Measurements from ENCODE around the gene NUDCD2.

NUDCD2 gene

DNA sequence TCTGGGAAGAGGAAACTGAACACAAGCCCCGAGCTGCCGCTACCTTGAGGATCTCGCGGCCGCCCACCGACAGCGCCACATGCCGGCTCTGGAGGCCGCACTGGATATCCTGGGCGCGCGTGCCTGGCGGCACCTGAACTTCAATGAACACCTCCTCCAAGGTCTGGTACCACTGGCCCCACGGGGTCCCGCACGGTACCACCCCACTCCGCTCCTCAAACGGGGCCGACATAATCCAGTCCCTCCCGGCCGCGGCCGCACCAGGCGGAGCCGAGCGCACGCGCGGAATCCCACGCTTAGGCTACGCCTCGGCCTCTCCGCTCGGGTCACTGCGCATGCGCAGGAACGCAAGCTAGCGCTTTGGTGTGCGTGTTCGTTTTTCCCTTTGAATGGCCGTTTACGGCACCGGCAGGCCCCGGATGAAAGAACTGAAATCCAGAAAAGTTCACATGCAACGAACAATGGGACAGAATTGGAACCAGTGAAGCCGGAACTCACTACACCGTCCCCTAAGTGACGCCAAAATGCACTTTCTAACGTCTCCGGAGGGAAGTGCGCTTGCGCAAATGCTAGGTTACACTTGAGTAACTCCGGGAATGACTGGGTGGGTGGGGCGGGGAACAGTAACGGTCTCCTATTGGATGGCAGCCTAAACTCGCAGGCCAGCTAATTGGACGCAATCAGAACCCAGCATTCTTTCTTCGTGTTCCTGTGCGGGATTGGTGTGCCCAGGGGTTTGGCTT lies at the start of gene NUDCD2:
Gene NUDCD2 (minus strand): TSS at position 284 of the 743 bp plus-strand sequence. CDS start 52 bp downstream, at position 232.
- Histone ChIP-seq H3K4me1 (ENCODE audit: control insufficient read depth, insufficient read depth, low read length) (peaks cover 4% of the 10 kb centered on the region), H3K9ac (ENCODE audit: low read length) (peak within 1 kb of the TSS; percentile 84), H3K9me3 (ENCODE audit: control insufficient read depth, low read length) (no peaks in the 10 kb centered on the region), H3K36me3 (ENCODE audit: control insufficient read depth, insufficient read depth, low read length) (no peaks in the 10 kb centered on the region), H3K27me3 (ENCODE audit: control insufficient read depth, insufficient read depth, low read length) (no peaks in the 10 kb centered on the region), H3K4me3 (ENCODE audit: low read length) (peak within 1 kb of the TSS; percentile 65)

GRCh38 chr5:163509291-163509951 lies 49.5 kb upstream of the NUDCD2 start:
- Histone ChIP-seq H3K27me3 (ENCODE audit: control insufficient read depth, insufficient read depth, low read length) (no peaks in the 10 kb centered on the region), H3K4me1 (ENCODE audit: control insufficient read depth, insufficient read depth, low read length) (peaks cover 4% of the 10 kb centered on the region), H3K36me3 (ENCODE audit: control insufficient read depth, insufficient read depth, low read length) (peaks cover 7% of the 10 kb centered on the region), H3K4me3 (ENCODE audit: low read length) (peak overlapping the region; percentile 17), H3K9me3 (ENCODE audit: control insufficient read depth, low read length) (no peaks in the 10 kb centered on the region), H3K9ac (ENCODE audit: low read length) (peak overlapping the region; percentile 52)

GRCh38 chr5:163508753-163509152 lies 48.9 kb upstream of the NUDCD2 start:
- Histone ChIP-seq H3K9me3 (ENCODE audit: control insufficient read depth, low read length) (no peaks in the 10 kb centered on the region), H3K4me1 (ENCODE audit: control insufficient read depth, insufficient read depth, low read length) (peaks cover 4% of the 10 kb centered on the region), H3K36me3 (ENCODE audit: control insufficient read depth, insufficient read depth, low read length) (peaks cover 7% of the 10 kb centered on the region), H3K27me3 (ENCODE audit: control insufficient read depth, insufficient read depth, low read length) (no peaks in the 10 kb centered on the region), H3K4me3 (ENCODE audit: low read length) (peak overlapping the region; percentile 17), H3K9ac (ENCODE audit: low read length) (peak overlapping the region; percentile 52)

- peak overlapping the region; percentile 91 for H3K9ac ChIP-seq (ENCODE audit: low read length)
- no peaks in the 10 kb centered on the region for H3K9me3 ChIP-seq (ENCODE audit: control insufficient read depth, low read length)
- H3K36me3 ChIP-seq (ENCODE audit: control insufficient read depth, insufficient read depth, low read length), result no peaks in the 10 kb centered on the region
- H3K27me3 ChIP-seq (ENCODE audit: control insufficient read depth, insufficient read depth, low read length), result no peaks in the 10 kb centered on the region
- peaks cover 4% of the 10 kb centered on the region for H3K4me1 ChIP-seq (ENCODE audit: control insufficient read depth, insufficient read depth, low read length)
- peak overlapping the region; percentile 71 for H3K4me3 ChIP-seq (ENCODE audit: low read length)
Observed at GRCh38 chr5:163506726-163507125, 46.8 kb upstream of the NUDCD2 start.

DNA sequence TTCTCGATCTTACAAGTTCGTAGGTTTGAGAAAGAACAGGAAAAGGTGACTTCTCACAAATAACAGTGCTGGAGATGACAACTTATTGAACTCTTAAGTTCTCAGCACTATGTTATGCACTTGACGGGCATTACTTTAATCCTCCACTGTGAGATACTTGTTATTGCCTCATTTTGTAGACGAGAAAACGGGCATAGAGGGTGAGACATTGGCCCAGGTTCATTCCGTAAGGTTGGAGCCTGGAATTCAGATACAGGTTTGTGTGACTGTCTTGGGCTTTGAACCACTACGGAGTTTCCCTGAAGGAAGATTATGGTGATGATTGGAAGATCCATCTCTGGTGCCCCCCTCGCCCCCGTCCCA lies 46.2 kb upstream of the NUDCD2 start:
- no peaks in the 10 kb centered on the region for H3K36me3 ChIP-seq (ENCODE audit: control insufficient read depth, insufficient read depth, low read length)
- peak overlapping the region; percentile 71 for H3K4me3 ChIP-seq (ENCODE audit: low read length)
- peak overlapping the region; percentile 91 for H3K9ac ChIP-seq (ENCODE audit: low read length)
- peaks cover 4% of the 10 kb centered on the region for H3K4me1 ChIP-seq (ENCODE audit: control insufficient read depth, insufficient read depth, low read length)
- no peaks in the 10 kb centered on the region for H3K9me3 ChIP-seq (ENCODE audit: control insufficient read depth, low read length)
- H3K27me3 ChIP-seq (ENCODE audit: control insufficient read depth, insufficient read depth, low read length), result no peaks in the 10 kb centered on the region

GRCh38 chr5:163505368-163506094 lies 45.6 kb upstream of the NUDCD2 start, which contains the start of gene MAT2B:
Gene MAT2B, plus strand, starts transcription at chr5:163505619. Its CDS starts 68 bp downstream, at chr5:163505687.
- H3K9me3 ChIP-seq (ENCODE audit: control insufficient read depth, low read length), result no peaks in the 10 kb centered on the region
- H3K4me1 ChIP-seq (ENCODE audit: control insufficient read depth, insufficient read depth, low read length), result peaks cover 4% of the 10 kb centered on the region
- no peaks in the 10 kb centered on the region for H3K36me3 ChIP-seq (ENCODE audit: control insufficient read depth, insufficient read depth, low read length)
- peak within 1 kb of the TSS; percentile 71 for H3K4me3 ChIP-seq (ENCODE audit: low read length)
- no peaks in the 10 kb centered on the region for H3K27me3 ChIP-seq (ENCODE audit: control insufficient read depth, insufficient read depth, low read length)
- H3K9ac ChIP-seq (ENCODE audit: low read length), result peak within 1 kb of the TSS; percentile 91

DNA sequence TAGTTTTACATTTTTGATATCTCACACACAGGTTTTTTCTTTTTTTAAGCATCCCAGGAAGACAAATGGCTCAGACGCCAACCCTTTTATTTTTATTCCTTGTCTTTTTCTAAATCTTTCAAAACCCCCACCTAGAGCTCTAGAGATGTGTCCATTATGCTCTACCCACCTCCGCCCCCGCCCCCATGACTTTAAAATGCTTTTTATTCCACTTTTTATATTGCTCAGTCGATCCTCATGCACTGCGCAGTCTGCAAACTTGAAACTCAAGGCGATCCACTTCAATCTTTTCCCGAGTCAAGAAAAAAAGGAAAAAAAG lies 45.1 kb upstream of the NUDCD2 start:
- H3K27me3 ChIP-seq (ENCODE audit: control insufficient read depth, insufficient read depth, low read length), result no peaks in the 10 kb centered on the region
- peaks cover 4% of the 10 kb centered on the region for H3K4me1 ChIP-seq (ENCODE audit: control insufficient read depth, insufficient read depth, low read length)
- no peaks in the 10 kb centered on the region for H3K9me3 ChIP-seq (ENCODE audit: control insufficient read depth, low read length)
- H3K36me3 ChIP-seq (ENCODE audit: control insufficient read depth, insufficient read depth, low read length), result no peaks in the 10 kb centered on the region
- peak overlapping the region; percentile 71 for H3K4me3 ChIP-seq (ENCODE audit: low read length)
- H3K9ac ChIP-seq (ENCODE audit: low read length), result peak overlapping the region; percentile 91

DNA sequence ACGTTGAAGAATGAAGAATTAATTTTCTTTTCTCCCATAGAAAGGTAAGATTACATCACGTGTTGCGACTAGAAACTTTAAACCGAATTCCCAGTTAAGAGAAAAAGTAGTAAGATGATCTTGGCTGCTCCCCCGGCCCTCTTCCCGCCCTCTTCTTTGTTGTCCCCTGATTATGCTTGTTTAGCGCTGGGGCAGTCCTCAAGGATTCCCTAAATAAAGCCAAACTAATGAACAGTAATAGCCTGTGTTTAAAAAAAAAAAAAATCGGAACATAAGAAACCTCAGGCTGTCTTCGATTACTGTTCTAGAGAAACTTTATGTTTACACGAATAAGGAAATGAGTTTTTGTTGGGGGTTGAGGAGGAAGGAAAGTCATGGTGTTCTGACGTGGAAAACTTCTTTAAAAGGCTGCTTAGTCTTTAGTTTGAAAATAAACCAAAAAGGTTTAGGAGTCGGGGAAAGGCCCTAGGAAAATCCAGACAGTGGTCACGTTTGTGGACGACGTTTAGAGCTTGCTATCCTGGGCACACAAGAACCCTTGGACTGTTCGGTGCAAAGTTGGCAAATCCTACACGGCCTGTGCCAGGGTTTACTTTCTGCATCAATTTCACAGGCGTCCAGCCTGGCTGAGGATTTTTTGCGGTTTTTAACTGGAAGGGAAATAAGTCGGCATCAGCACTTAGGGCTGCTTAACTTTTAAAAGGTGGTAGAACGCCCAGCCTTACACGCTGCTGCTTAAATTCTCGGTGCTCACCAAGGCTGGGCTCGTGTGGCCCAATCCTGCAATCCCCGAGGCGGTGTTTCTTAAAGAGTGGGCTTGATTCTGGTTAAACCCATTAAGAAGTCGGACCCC lies 44.4 kb upstream of the NUDCD2 start:
- Histone ChIP-seq H3K27me3 (ENCODE audit: control insufficient read depth, insufficient read depth, low read length) (no peaks in the 10 kb centered on the region), H3K4me1 (ENCODE audit: control insufficient read depth, insufficient read depth, low read length) (peaks cover 4% of the 10 kb centered on the region), H3K4me3 (ENCODE audit: low read length) (peak overlapping the region; percentile 26), H3K9ac (ENCODE audit: low read length) (peak overlapping the region; percentile 91), H3K36me3 (ENCODE audit: control insufficient read depth, insufficient read depth, low read length) (no peaks in the 10 kb centered on the region), H3K9me3 (ENCODE audit: control insufficient read depth, low read length) (no peaks in the 10 kb centered on the region)

- H3K9ac ChIP-seq (ENCODE audit: low read length), result peak overlapping the region; percentile 91
- no peaks in the 10 kb centered on the region for H3K36me3 ChIP-seq (ENCODE audit: control insufficient read depth, insufficient read depth, low read length)
- no peaks in the 10 kb centered on the region for H3K9me3 ChIP-seq (ENCODE audit: control insufficient read depth, low read length)
- peaks cover under 1% of the 10 kb centered on the region for H3K4me1 ChIP-seq (ENCODE audit: control insufficient read depth, insufficient read depth, low read length)
- H3K4me3 ChIP-seq (ENCODE audit: low read length), result peak overlapping the region; percentile 26
- no peaks in the 10 kb centered on the region for H3K27me3 ChIP-seq (ENCODE audit: control insufficient read depth, insufficient read depth, low read length)
Observed at GRCh38 chr5:163503106-163504078, 43.5 kb upstream of the NUDCD2 start.

DNA sequence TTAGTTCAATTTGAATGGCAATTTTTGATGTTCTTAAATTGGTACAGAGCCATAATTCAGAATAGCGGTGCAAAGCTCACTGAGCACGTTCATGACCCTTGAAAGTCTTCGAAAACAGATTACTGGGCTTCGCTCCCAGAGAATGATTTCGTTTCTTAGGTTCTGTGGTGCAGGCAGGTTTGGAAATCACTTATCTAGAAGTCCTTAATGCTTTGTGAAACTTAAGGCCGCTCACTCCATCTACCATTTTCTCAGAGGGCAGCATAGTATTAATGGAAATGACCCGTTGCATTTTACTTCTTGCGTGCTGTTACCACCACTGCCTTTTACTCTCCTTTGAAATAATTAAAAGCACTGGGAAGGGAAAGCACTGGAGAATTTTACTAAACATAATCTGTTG lies 42.6 kb upstream of the NUDCD2 start:
- H3K4me3 ChIP-seq (ENCODE audit: low read length), result peak overlapping the region; percentile 26

DNA sequence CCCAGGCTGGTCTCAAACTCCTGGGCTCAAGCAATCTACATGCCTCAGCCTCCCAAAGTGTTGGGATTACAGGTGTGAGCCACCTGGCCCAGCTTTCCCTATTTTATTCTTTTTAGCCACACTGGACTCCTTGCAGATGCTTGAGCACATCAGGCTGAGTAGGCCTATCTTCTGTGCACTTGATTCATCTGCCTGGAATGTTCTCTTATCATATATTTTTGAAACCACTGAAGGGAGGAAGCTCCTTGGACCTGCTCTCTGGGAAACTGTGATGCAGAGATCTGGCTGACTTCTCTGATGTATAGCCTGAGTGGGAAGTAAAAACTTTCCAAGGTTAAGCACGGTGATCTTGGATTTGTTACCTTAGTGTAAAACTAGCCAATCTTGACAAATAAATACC lies 39.0 kb upstream of the NUDCD2 start:
- Histone ChIP-seq H3K9me3 (ENCODE audit: control insufficient read depth, low read length) (no peaks in the 10 kb centered on the region), H3K9ac (ENCODE audit: low read length) (no peak overlapping the region), H3K4me3 (ENCODE audit: low read length) (no peak overlapping the region), H3K27me3 (ENCODE audit: control insufficient read depth, insufficient read depth, low read length) (no peaks in the 10 kb centered on the region), H3K4me1 (ENCODE audit: control insufficient read depth, insufficient read depth, low read length) (no peaks in the 10 kb centered on the region), H3K36me3 (ENCODE audit: control insufficient read depth, insufficient read depth, low read length) (no peaks in the 10 kb centered on the region)

More for the DNA sequence above, 42.6 kb upstream of the NUDCD2 start:
- peak overlapping the region; percentile 91 for H3K9ac ChIP-seq (ENCODE audit: low read length)
- H3K36me3 ChIP-seq (ENCODE audit: control insufficient read depth, insufficient read depth, low read length), result no peaks in the 10 kb centered on the region
- no peaks in the 10 kb centered on the region for H3K9me3 ChIP-seq (ENCODE audit: control insufficient read depth, low read length)
- H3K27me3 ChIP-seq (ENCODE audit: control insufficient read depth, insufficient read depth, low read length), result no peaks in the 10 kb centered on the region
- H3K4me1 ChIP-seq (ENCODE audit: control insufficient read depth, insufficient read depth, low read length), result no peaks in the 10 kb centered on the region

Data from mucosa of stomach (tissue), 1 donor.